ENCODE measurements around the gene RMDN2.

- TF ChIP-seq, protein P1, sequence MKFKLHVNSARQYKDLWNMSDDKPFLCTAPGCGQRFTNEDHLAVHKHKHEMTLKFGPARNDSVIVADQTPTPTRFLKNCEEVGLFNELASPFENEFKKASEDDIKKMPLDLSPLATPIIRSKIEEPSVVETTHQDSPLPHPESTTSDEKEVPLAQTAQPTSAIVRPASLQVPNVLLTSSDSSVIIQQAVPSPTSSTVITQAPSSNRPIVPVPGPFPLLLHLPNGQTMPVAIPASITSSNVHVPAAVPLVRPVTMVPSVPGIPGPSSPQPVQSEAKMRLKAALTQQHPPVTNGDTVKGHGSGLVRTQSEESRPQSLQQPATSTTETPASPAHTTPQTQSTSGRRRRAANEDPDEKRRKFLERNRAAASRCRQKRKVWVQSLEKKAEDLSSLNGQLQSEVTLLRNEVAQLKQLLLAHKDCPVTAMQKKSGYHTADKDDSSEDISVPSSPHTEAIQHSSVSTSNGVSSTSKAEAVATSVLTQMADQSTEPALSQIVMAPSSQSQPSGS (tag by site-specific recombination; IDR thresholded peaks at IDR 0.05; ENCODE audit: low read depth): no peak
- TF ChIP-seq ZNF274 (IDR thresholded peaks at IDR 0.05; ENCODE audit: low read length) (no peak), ZNF274 (tag by site-specific recombination; IDR thresholded peaks at IDR 0.05; ENCODE audit: borderline replicate concordance) (no peak), MYNN (tag by site-specific recombination; IDR thresholded peaks at IDR 0.05; ENCODE audit: borderline replicate concordance) (no peak), HOXC10 (CRISPR knock-in tag; IDR thresholded peaks at IDR 0.05) (no peak), CTCF (tag by site-specific recombination; IDR thresholded peaks at IDR 0.05) (no peak), ZNF518A (tag by site-specific recombination; conservative IDR thresholded peaks at IDR 0.05; ENCODE audit: low read depth) (no peak), ZNF266 (tag by site-specific recombination; IDR thresholded peaks at IDR 0.05; ENCODE audit: low read depth) (no peak), YY1 (tag by site-specific recombination; IDR thresholded peaks at IDR 0.05) (no peak)
- TF ChIP-seq, protein P2, sequence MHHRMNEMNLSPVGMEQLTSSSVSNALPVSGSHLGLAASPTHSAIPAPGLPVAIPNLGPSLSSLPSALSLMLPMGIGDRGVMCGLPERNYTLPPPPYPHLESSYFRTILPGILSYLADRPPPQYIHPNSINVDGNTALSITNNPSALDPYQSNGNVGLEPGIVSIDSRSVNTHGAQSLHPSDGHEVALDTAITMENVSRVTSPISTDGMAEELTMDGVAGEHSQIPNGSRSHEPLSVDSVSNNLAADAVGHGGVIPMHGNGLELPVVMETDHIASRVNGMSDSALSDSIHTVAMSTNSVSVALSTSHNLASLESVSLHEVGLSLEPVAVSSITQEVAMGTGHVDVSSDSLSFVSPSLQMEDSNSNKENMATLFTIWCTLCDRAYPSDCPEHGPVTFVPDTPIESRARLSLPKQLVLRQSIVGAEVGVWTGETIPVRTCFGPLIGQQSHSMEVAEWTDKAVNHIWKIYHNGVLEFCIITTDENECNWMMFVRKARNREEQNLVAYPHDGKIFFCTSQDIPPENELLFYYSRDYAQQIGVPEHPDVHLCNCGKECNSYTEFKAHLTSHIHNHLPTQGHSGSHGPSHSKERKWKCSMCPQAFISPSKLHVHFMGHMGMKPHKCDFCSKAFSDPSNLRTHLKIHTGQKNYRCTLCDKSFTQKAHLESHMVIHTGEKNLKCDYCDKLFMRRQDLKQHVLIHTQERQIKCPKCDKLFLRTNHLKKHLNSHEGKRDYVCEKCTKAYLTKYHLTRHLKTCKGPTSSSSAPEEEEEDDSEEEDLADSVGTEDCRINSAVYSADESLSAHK (tag by site-specific recombination; IDR thresholded peaks at IDR 0.05): no peak
Observed at GRCh38 chr2:37934591-37935513, 9.8 kb downstream of the RMDN2 start.

Measured in HEK293 (cell line).